ENCODE measurements around the gene CACNA1F. TPM values are rescaled to one million over a fixed set of nuclear protein-coding genes. Genes with fewer than 3 reads are reported as not detected.

CACNA1F gene
- total and polyA plus RNA-seq, 3 donors from 2014 or later: 0.16 to 0.24 (median 0.19) TPM

- no peaks in the 10 kb centered on the region for H3K4me1 ChIP-seq
- no peaks in the 10 kb centered on the region for H3K9me3 ChIP-seq
- intact Hi-C loops (cut with DNase I; ENCODE audit: low total_unique reads): no loop called here
- whole genome bisulfite sequencing, 2 donors: 54 to 55% methylated on average over 8 to 9 of the region's 9 CpGs
- no peaks in the 10 kb centered on the region for H3K36me3 ChIP-seq (ENCODE audit: low read depth, missing control alignments)
- no peaks in the 10 kb centered on the region for H3K27me3 ChIP-seq
- DNase-seq: peak; percentile 35
- no peak overlapping the region for H3K4me3 ChIP-seq
- TF ChIP-seq POLR2A (IDR thresholded peaks at IDR 0.05) (no peak), CTCF (IDR thresholded peaks at IDR 0.05) (no peak)
- no peak overlapping the region for H3K27ac ChIP-seq
These were observed 3.9 kb upstream of the CACNA1F start for GRCh38 chrX:49237060-49237459.

GRCh38 chrX:49233887-49234555 is 881 bp upstream of the CACNA1F start:
- WGBS, 2 donors: 46% methylated on average over 33 of the region's 56 CpGs; no CpG with 5 or more reads in 1 of the 2 donors
- Histone ChIP-seq H3K27me3 (no peaks in the 10 kb centered on the region), H3K4me1 (no peaks in the 10 kb centered on the region), H3K27ac (no peak overlapping the region), H3K36me3 (ENCODE audit: low read depth, missing control alignments) (no peaks in the 10 kb centered on the region), H3K4me3 (no peak overlapping the region), H3K9me3 (no peaks in the 10 kb centered on the region)
- intact Hi-C loops (cut with DNase I; ENCODE audit: low total_unique reads): no loop called here
- DNase-seq: no peak
- TF ChIP-seq CTCF (IDR thresholded peaks at IDR 0.05) (no peak), POLR2A (IDR thresholded peaks at IDR 0.05) (no peak)

GRCh38 chrX:49232525-49232924 is 615 bp downstream of the CACNA1F start:
- Histone ChIP-seq H3K9me3 (no peaks in the 10 kb centered on the region), H3K27ac (no peak overlapping the region), H3K36me3 (ENCODE audit: low read depth, missing control alignments) (no peaks in the 10 kb centered on the region), H3K27me3 (no peaks in the 10 kb centered on the region), H3K4me3 (no peak overlapping the region), H3K4me1 (no peaks in the 10 kb centered on the region)
- DNase-seq: no peak
- no peak for TF ChIP-seq CTCF (IDR thresholded peaks at IDR 0.05)
- 85 to 93% methylated on average over 2 of the region's 2 CpGs for WGBS, 2 donors
- intact Hi-C loops (cut with DNase I; ENCODE audit: low total_unique reads): no loop called here

DNA sequence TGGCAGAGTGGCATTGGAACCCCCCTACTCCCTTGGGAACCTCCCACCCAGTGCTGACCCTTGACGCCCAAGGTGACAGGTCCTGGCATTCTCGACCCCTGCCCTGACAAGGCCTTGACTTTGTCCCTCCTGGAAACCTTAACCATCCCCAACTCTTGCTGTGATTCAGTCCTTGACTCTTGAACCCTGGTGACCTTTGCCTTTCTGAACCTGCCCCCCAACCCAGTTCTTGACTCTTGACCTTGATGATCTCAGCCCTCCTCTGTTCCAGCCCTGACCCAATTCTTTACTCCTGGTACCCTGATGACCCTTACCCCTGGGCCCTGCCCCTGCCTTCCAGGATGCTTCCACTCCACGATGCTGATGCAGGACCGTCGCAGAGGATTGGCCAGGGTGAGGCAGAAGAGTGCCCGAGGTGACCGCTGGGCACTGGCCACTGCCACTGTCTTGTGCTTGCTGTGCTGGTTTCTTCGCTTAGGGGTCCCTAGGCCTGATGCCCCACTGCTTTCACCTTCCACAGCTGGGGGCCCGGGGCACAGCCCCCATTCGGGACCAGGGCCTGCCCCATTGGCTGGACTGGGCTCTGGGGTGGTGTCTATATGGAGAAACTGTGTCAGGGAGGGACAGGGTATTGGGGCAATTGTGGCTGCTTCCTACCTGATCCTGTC is 1.7 kb downstream of the CACNA1F start:
- intact Hi-C loops (cut with DNase I; ENCODE audit: low total_unique reads): no loop called here
- H3K4me3 ChIP-seq: no peak overlapping the region
- H3K27ac ChIP-seq: no peak overlapping the region
- TF ChIP-seq POLR2A (IDR thresholded peaks at IDR 0.05) (no peak), CTCF (IDR thresholded peaks at IDR 0.05) (no peak)
- WGBS, 2 donors: 91% methylated on average over 9 of the region's 10 CpGs; no CpG with 5 or more reads in 1 of the 2 donors
- no peak for DNase-seq
- no peaks in the 10 kb centered on the region for H3K27me3 ChIP-seq
- H3K9me3 ChIP-seq: no peaks in the 10 kb centered on the region
- H3K36me3 ChIP-seq (ENCODE audit: low read depth, missing control alignments): no peaks in the 10 kb centered on the region
- no peaks in the 10 kb centered on the region for H3K4me1 ChIP-seq
